Smooth muscle cell (in vitro differentiated cells): ENCODE data around the gene NCKAP5. TPM values are rescaled to one million over a fixed set of nuclear protein-coding genes. Genes with fewer than 3 reads are reported as not detected.
A peak's percentile ranks its signal among the peaks of the same experiment; 100 is the strongest.

ENCODE experiments used
- DNase-seq: peaks from one replicate; lab custom pipeline; 2025; ENCODE audit not compliant: unreplicated experiment; lab: John Stamatoyannopoulos, UW
- H2AFZ ChIP-seq: fragments of 200-600 bp; sonication (generic); 2 replicates; pipeline ENCODE4 v1.6.0; 2016; ENCODE audit warnings: antibody characterized with exemption, low read depth, mild to moderate bottlenecking
- H3F3A ChIP-seq: fragments of 200-600 bp; sonication (generic); 2 replicates; pipeline ENCODE4 v1.6.0; 2017; ENCODE audit warnings: antibody characterized with exemption, low read depth
- H3K27ac ChIP-seq: fragments of 200-600 bp; sonication (generic); 2 replicates; pipeline ENCODE4 v1.5.1; 2016; ENCODE audit warnings: low read depth, mild to moderate bottlenecking
- H3K27me3 ChIP-seq: fragments of 200-600 bp; sonication (generic); 2 replicates; pipeline ENCODE4 v1.6.1; 2016; ENCODE audit warnings: low read depth, mild to moderate bottlenecking
- H3K36me3 ChIP-seq: fragments of 200-600 bp; sonication (generic); 2 replicates; pipeline ENCODE4 v1.5.1; 2016; ENCODE audit warnings: low read depth
- H3K4me1 ChIP-seq: fragments of 200-600 bp; sonication (generic); 2 replicates; pipeline ENCODE4 v1.5.1; 2016; ENCODE audit warnings: low read depth
- H3K4me2 ChIP-seq: fragments of 200-600 bp; sonication (generic); 2 replicates; pipeline ENCODE4 v1.6.0; 2016; ENCODE audit warnings: mild to moderate bottlenecking
- H3K4me3 ChIP-seq: fragments of 200-600 bp; sonication (generic); 2 replicates; pipeline ENCODE4 v1.5.1; 2016; ENCODE audit warnings: mild to moderate bottlenecking
- H3K79me2 ChIP-seq: fragments of 200-600 bp; sonication (generic); 2 replicates; pipeline ENCODE4 v1.6.0; 2016; ENCODE audit warnings: low read depth, mild to moderate bottlenecking
- H3K9ac ChIP-seq: fragments of 200-600 bp; sonication (generic); 2 replicates; pipeline ENCODE4 v1.6.0; 2016; ENCODE audit warnings: low read depth
- H3K9me3 ChIP-seq: fragments of 200-600 bp; sonication (generic); replicated peaks from 2 replicates; pipeline ENCODE4 v1.5.1; 2016; ENCODE audit warnings: low read depth
- H4K20me1 ChIP-seq: fragments of 200-600 bp; sonication (generic); 2 replicates; pipeline ENCODE4 v1.6.0; 2016; ENCODE audit warnings: low read depth
- WGBS: methylation state at CpG from one replicate; pipeline ENCODE4 v1.1.7; 2016; ENCODE audit warnings: low lambda C conversion rate; 5-methylcytosine and 5-hydroxymethylcytosine counted together
- polyA plus RNA-seq: library from polyadenylated mRNA; unstranded; fragments of >200 nt; fragmentation: Nextera tagmentation; extraction: Ambion mirVana; gene quantifications from 2 replicates; pipeline ENCODE4 v1.2.1, GENCODE V29; 2016
- total RNA-seq: library from RNA; depleted of rRNA; stranded (reverse); fragments of >200 nt; gene quantifications from 2 replicates; pipeline ENCODE4 v1.2.3, GENCODE V29; 2014
- TF ChIP-seq, protein P1 (sequence below): fragments of 200-600 bp; sonication (generic); IDR thresholded peaks from 2 replicates; pipeline ENCODE4 v1.5.1; 2017; ENCODE audit warnings: borderline replicate concordance, mild to moderate bottlenecking, antibody characterized with exemption; ENCODE audit not compliant: insufficient read depth, poor library complexity, severe bottlenecking

NCKAP5 gene
- total and polyA plus RNA-seq, 2 experiments from 2014 or later, result 4.6 to 9.5 TPM

DNA sequence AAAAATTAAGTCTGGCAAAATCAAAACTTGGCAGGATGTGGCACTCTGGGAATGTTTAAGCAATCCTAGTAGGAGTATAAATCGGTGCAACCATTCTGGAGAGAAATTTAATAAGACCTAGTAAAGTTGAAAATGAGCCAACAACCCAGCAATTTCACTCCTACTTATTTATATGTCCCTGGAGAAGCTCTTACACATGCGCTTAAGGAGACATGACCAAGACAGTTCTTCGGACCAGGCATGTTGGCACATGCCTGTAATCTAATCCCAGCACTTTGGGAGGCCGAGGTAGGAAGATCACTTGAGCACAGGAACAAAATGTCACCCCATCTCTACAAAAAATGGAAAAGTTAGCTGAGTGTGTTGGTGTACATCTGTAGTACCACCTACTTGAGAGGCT is 523.7 kb downstream of the NCKAP5 start:
- Histone ChIP-seq H2AFZ (no peak overlapping the region), H3K9ac (no peak overlapping the region), H3K79me2 (no peaks in the 10 kb centered on the region), H3K4me3 (no peak overlapping the region), H3K36me3 (no peaks in the 10 kb centered on the region), H3K27ac (no peak overlapping the region), H4K20me1 (no peaks in the 10 kb centered on the region), H3K9me3 (no peaks in the 10 kb centered on the region), H3K4me2 (no peak overlapping the region), H3K4me1 (no peaks in the 10 kb centered on the region), H3K27me3 (no peaks in the 10 kb centered on the region), H3F3A (no peaks in the 10 kb centered on the region)
- DNase-seq, result no peak
- 89% methylated on average over 4 of the region's 4 CpGs for WGBS
- TF ChIP-seq, protein P1, sequence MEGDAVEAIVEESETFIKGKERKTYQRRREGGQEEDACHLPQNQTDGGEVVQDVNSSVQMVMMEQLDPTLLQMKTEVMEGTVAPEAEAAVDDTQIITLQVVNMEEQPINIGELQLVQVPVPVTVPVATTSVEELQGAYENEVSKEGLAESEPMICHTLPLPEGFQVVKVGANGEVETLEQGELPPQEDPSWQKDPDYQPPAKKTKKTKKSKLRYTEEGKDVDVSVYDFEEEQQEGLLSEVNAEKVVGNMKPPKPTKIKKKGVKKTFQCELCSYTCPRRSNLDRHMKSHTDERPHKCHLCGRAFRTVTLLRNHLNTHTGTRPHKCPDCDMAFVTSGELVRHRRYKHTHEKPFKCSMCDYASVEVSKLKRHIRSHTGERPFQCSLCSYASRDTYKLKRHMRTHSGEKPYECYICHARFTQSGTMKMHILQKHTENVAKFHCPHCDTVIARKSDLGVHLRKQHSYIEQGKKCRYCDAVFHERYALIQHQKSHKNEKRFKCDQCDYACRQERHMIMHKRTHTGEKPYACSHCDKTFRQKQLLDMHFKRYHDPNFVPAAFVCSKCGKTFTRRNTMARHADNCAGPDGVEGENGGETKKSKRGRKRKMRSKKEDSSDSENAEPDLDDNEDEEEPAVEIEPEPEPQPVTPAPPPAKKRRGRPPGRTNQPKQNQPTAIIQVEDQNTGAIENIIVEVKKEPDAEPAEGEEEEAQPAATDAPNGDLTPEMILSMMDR, result no peak

DNA sequence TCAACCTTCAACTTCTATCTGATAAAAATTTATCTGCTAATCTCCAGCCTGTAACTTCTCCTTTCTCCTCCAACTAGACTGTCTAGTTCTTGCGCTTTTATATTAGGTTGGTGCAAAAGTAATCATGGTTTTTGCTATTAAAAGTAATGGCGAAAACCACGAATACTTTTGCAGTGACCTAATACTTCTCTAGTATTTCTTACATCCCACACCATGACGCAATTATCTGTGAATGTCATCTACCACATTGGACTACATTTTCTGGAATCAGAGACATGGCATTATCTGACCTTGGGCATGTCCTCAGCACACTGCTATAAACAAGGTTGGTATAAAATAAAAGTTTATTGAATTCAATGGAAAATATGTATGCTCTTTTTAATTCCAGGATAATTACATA is 528.1 kb downstream of the NCKAP5 start:
- Histone ChIP-seq H3K9ac (no peak overlapping the region), H3K79me2 (no peaks in the 10 kb centered on the region), H3K4me3 (no peak overlapping the region), H4K20me1 (no peaks in the 10 kb centered on the region), H3K4me2 (peak overlapping the region; percentile 56), H3K4me1 (no peaks in the 10 kb centered on the region), H2AFZ (no peak overlapping the region), H3F3A (no peaks in the 10 kb centered on the region), H3K36me3 (no peaks in the 10 kb centered on the region), H3K9me3 (no peaks in the 10 kb centered on the region), H3K27me3 (no peaks in the 10 kb centered on the region), H3K27ac (peak overlapping the region; percentile 68)
- 47% methylated on average over 4 of the region's 4 CpGs for WGBS
- TF ChIP-seq, protein P1, result no peak
- no peak for DNase-seq

DNA sequence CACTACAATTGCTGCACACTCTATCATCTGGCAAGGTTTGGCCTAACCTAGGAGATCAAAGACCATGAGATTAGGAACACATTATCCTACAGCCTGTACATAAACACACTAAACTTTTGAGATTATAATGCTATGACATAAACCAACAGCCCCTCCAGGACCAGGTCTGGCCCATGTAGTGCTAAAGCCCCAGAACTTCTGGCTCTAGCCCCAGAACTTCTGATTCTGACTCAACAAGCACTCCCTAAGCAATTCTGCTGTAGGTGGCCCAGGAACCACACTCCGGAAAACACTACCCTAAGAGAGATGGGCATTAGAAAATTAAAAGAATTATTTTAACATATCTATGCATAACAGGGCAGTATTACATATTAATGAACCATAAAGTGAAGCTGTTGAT is 528.7 kb downstream of the NCKAP5 start:
- H3K4me2 ChIP-seq, result peak overlapping the region; percentile 56
- peak overlapping the region; percentile 68 for H3K27ac ChIP-seq
- H3K9me3 ChIP-seq, result no peaks in the 10 kb centered on the region
- H3K79me2 ChIP-seq, result no peaks in the 10 kb centered on the region
- H3F3A ChIP-seq, result no peaks in the 10 kb centered on the region
- H3K9ac ChIP-seq, result no peak overlapping the region
- H3K27me3 ChIP-seq, result no peaks in the 10 kb centered on the region
- TF ChIP-seq, protein P1, result no peak
- DNase-seq, result no peak
- H2AFZ ChIP-seq, result no peak overlapping the region
- 84% methylated on average over 1 of the region's 1 CpG for WGBS
- H3K4me1 ChIP-seq, result no peaks in the 10 kb centered on the region
- no peaks in the 10 kb centered on the region for H3K36me3 ChIP-seq
- H3K4me3 ChIP-seq, result no peak overlapping the region
- H4K20me1 ChIP-seq, result no peaks in the 10 kb centered on the region

DNA sequence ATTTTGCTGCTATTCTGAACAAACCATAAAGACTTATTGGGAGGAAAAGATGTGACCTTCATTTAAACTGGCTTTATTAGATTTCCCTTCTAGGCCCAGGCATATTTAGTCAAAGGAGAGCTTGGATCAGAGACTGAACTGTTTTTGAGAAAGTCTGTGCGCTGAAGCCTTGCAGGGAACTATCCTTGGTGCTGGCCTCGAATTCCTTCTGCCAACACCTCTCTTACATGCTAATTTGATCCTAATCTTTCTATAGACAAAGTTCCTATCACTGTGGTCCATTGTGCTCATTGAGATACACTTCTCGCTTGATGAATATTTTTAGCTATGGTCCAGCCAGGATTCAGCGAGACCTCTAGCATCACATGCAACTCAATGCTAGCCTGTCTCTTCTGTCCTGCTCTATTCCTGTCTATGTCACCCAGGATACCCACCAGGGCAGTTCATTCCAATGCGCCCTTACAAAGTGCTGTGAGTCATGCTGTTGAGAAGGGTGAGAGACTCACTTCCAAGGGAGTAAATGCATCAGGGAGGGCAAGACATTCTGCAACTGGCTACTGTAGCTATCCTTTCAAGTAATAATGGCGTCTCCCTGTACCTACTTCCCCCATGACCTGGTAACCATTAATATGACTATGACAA is 541.6 kb downstream of the NCKAP5 start:
- no peak overlapping the region for H3K9ac ChIP-seq
- H3K4me2 ChIP-seq, result no peak overlapping the region
- no peaks in the 10 kb centered on the region for H3F3A ChIP-seq
- no peak overlapping the region for H3K27ac ChIP-seq
- H3K4me3 ChIP-seq, result no peak overlapping the region
- no peaks in the 10 kb centered on the region for H3K79me2 ChIP-seq
- DNase-seq, result no peak
- TF ChIP-seq, protein P1, result no peak
- WGBS, result 54% methylated on average over 6 of the region's 6 CpGs
- H4K20me1 ChIP-seq, result no peaks in the 10 kb centered on the region
- H2AFZ ChIP-seq, result no peak overlapping the region
- H3K9me3 ChIP-seq, result no peaks in the 10 kb centered on the region
- H3K36me3 ChIP-seq, result no peaks in the 10 kb centered on the region
- H3K27me3 ChIP-seq, result no peaks in the 10 kb centered on the region
- H3K4me1 ChIP-seq, result no peaks in the 10 kb centered on the region
